ENCODE measurements around the gene PCDHB3. TPM values are rescaled to one million over a fixed set of nuclear protein-coding genes. Genes with fewer than 3 reads are reported as not detected.
A peak's percentile ranks its signal among the peaks of the same experiment; 100 is the strongest.
"Not testable (repeated sequence)": the region's sequence is repeated elsewhere in the genome, so short reads cannot be mapped to it uniquely, and the experiment has no call there.

The PCDHB3 gene
- total and polyA plus RNA-seq, 12 donors = 0.29 to 2.0 (median 0.99) TPM

- TF ChIP-seq CTCF (IDR thresholded peaks at IDR 0.05) = peak in 7 of 9 donors; percentile 38 to 68 (median 51)
- peak in 6 of 8 donors; percentile 25 to 89 (median 53) for ATAC-seq
Measured at GRCh38 chr5:141135030-141135717, 34.9 kb downstream of the PCDHB3 start, which contains the start of gene PCDHB5. Gene PCDHB5 (plus strand): TSS chr5:141135206. CDS start chr5:141135435, 229 bp downstream.

GRCh38 chr5:141135718-141136266, 35.5 kb downstream of the PCDHB3 start:
- no peaks in the 10 kb centered on the region for H3K4me1 ChIP-seq
- no peak for DNase-seq
- no peak for TF ChIP-seq CTCF (IDR thresholded peaks at IDR 0.05)
- intact Hi-C loops (cut with DNase I) = no loop called here
- ATAC-seq = peak in 1 of 8 donors; percentile 42
- 35 to 39% methylated on average over 19 of the region's 19 CpGs for WGBS, 2 donors
- no peaks in the 10 kb centered on the region for H3K36me3 ChIP-seq
- peaks cover 0 to 6% (median 0%) of the 10 kb centered on the region in 7 donors for H3K27me3 ChIP-seq
- peaks cover 0 to 98% (median 48%) of the 10 kb centered on the region in 11 donors for H3K9me3 ChIP-seq
- no peak overlapping the region for H3K27ac ChIP-seq
- H3K4me3 ChIP-seq = peak overlapping the region; percentile 17 to 60 (median 44)

More at GRCh38 chr5:141135030-141135717, 34.9 kb downstream of the PCDHB3 start, which contains the start of gene PCDHB5:
- Histone ChIP-seq H3K9me3 (peaks cover 0 to 98% (median 48%) of the 10 kb centered on the region in 11 donors), H3K4me3 (peak within 1 kb of the TSS; percentile 17 to 60 (median 44)), H3K27me3 (peaks cover 0 to 6% (median 0%) of the 10 kb centered on the region in 7 donors), H3K36me3 (no peaks in the 10 kb centered on the region), H3K4me1 (no peaks in the 10 kb centered on the region), H3K27ac (peak within 1 kb of the TSS in 3 of 10 donors; percentile 39 to 63 (median 41))
- 13 to 19% methylated on average over 22 of the region's 22 CpGs for WGBS, 2 donors
- intact Hi-C loops (cut with DNase I) = no loop called here
- peak in 1 of 2 donors; percentile 31 for DNase-seq

- ATAC-seq; H3K36me3 ChIP-seq; H3K27me3 ChIP-seq; H3K4me3 ChIP-seq; DNase-seq; intact Hi-C loops (cut with DNase I); H3K4me1 ChIP-seq; H3K27ac ChIP-seq: not testable (repeated sequence)
- 43 to 48% methylated on average over 27 to 33 of the region's 34 CpGs for WGBS, 2 donors
- peaks cover 0 to 100% (median 48%) of the 10 kb centered on the region in 11 donors for H3K9me3 ChIP-seq
Measured at GRCh38 chr5:141137346-141137745, 37.1 kb downstream of the PCDHB3 start.

- Histone ChIP-seq H3K36me3 (no peaks in the 10 kb centered on the region), H3K27me3 (peaks cover 0 to 27% (median 19%) of the 10 kb centered on the region in 7 donors), H3K4me1 (no peaks in the 10 kb centered on the region), H3K4me3 (peak within 1 kb of the TSS in 6 of 10 donors; percentile 6 to 38 (median 24)), H3K27ac (no peak within 1 kb of the TSS), H3K9me3 (peaks cover 0 to 96% (median 24%) of the 10 kb centered on the region in 11 donors)
- peak in 5 of 9 donors; percentile 6 to 38 (median 28) for TF ChIP-seq CTCF (IDR thresholded peaks at IDR 0.05)
- ATAC-seq (no peak), DNase-seq (no peak)
- 11 to 13% methylated on average over 18 of the region's 18 CpGs for WGBS, 2 donors
- intact Hi-C loops (cut with DNase I) = no loop called here
Measured at GRCh38 chr5:141149812-141150211, 49.5 kb downstream of the PCDHB3 start, which contains the start of gene PCDHB6. Gene PCDHB6 (plus strand): TSS chr5:141150057. CDS start chr5:141150258, 201 bp downstream.

Data from heart right ventricle (tissue), 16 donors.